Measurements from ENCODE around the gene SYNE2. TPM values are rescaled to one million over a fixed set of nuclear protein-coding genes. Genes with fewer than 3 reads are reported as not detected.

SYNE2 gene
- total and polyA plus RNA-seq, 5 donors from 2014 or later: 25.6 to 348 (median 32.3) TPM

DNA sequence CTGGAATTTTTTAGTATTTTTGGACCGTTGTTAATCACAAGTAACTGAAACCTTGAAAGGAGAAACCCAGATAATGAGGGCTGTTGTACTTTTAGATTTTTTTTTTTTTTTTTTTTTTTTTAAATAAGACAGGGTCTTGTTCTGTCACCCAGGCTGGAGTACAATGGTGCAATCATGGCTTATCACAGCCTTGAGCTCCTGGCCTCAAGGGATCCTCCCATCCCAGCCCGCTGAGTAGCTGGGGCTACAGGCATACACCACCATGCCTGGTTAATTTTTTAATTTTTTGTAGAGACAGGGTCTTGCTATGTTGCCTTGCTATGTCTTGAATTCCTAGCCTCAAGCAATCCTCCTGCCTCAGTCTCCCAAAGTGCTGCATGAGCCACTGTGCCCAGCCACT lies 211.6 kb downstream of the SYNE2 start:
- Mint-ChIP-seq H3K4me1 (peaks cover 0 to 12% (median 5%) of the 10 kb centered on the region in 4 donors), H3K27me3 (no peaks in the 10 kb centered on the region), H3K4me3 (no peak overlapping the region), H3K36me3 (peaks cover 30% of the 10 kb centered on the region), H3K9me3 (no peaks in the 10 kb centered on the region), H3K27ac (peak overlapping the region in 1 of 3 donors; percentile 7)
- H3K36me3 ChIP-seq (ENCODE audit: control insufficient read depth, insufficient read depth, low read length): peaks cover 76% of the 10 kb centered on the region
- H3K9me3 ChIP-seq (ENCODE audit: control insufficient read depth in 2 of 2, low read length in 2 of 2): no peaks in the 10 kb centered on the region
- no peaks in the 10 kb centered on the region for H3K4me1 ChIP-seq (ENCODE audit: control insufficient read depth, insufficient read depth, low read length, poor library complexity, severe bottlenecking)
- ATAC-seq (ENCODE audit: low read depth in 2 of 2) (no peak), DNase-seq (no peak)
- no peak overlapping the region for H3K4me3 ChIP-seq (ENCODE audit: low read depth, low read length)
- H3K27me3 ChIP-seq (ENCODE audit: control insufficient read depth, insufficient read depth, low read length): no peaks in the 10 kb centered on the region
- H3K27ac ChIP-seq (ENCODE audit: insufficient read depth, low read length, poor library complexity, severe bottlenecking): no peak overlapping the region

- no peak for ATAC-seq (ENCODE audit: low read depth in 2 of 2)
- no peaks in the 10 kb centered on the region for H3K4me1 ChIP-seq (ENCODE audit: control insufficient read depth, insufficient read depth, low read length, poor library complexity, severe bottlenecking)
- H3K36me3 ChIP-seq (ENCODE audit: control insufficient read depth, insufficient read depth, low read length): peaks cover 86% of the 10 kb centered on the region
Measured at GRCh38 chr14:64069634-64070359, 217.0 kb downstream of the SYNE2 start.

DNA sequence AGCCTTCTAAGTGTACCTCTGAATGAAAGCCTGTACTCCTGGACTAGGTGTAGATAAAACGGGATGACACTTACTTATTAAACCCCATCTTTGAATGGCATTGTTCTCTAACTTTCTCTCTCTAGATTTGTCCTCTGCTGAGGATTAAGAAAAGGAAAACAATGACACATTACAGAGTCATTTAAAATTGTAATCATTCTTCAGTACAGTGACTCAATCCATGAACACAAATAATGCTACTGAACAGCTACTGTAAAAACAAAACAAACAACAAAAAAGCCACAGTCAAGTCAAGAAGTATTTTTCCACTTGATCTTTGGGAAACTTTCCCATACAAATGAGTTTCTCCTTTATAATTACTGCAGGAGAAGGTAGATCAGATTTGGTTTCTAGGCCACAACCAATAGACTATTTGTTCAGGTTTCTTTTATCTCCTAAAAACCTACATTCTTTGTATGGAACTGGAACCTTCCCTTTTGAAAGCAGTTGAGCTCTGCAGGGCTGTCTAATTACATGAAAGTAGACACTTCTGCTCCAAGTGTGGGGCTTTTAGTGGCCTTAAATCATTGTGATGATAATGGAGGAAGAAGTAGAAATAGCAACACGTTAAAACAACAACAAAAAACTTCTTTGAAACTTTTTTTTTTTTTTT lies 222.3 kb downstream of the SYNE2 start:
- H3K4me1 ChIP-seq (ENCODE audit: control insufficient read depth, insufficient read depth, low read length, poor library complexity, severe bottlenecking): no peaks in the 10 kb centered on the region
- Mint-ChIP-seq H3K9me3 (no peaks in the 10 kb centered on the region), H3K27ac (peak overlapping the region in 1 of 3 donors; percentile 32), H3K27me3 (no peaks in the 10 kb centered on the region), H3K36me3 (peaks cover 62% of the 10 kb centered on the region), H3K4me1 (peaks cover 0 to 5% (median 1%) of the 10 kb centered on the region in 4 donors), H3K4me3 (no peak overlapping the region)
- no peak overlapping the region for H3K4me3 ChIP-seq (ENCODE audit: low read depth, low read length)
- H3K36me3 ChIP-seq (ENCODE audit: control insufficient read depth, insufficient read depth, low read length): peaks cover 89% of the 10 kb centered on the region
- H3K27ac ChIP-seq (ENCODE audit: insufficient read depth, low read length, poor library complexity, severe bottlenecking): no peak overlapping the region
- no peak for DNase-seq
- no peak for ATAC-seq (ENCODE audit: low read depth in 2 of 2)
- H3K9me3 ChIP-seq (ENCODE audit: control insufficient read depth in 2 of 2, low read length in 2 of 2): no peaks in the 10 kb centered on the region
- H3K27me3 ChIP-seq (ENCODE audit: control insufficient read depth, insufficient read depth, low read length): no peaks in the 10 kb centered on the region

More at GRCh38 chr14:64069634-64070359, 217.0 kb downstream of the SYNE2 start:
- Mint-ChIP-seq H3K36me3 (peaks cover 61% of the 10 kb centered on the region), H3K4me3 (no peak overlapping the region), H3K4me1 (peaks cover 0 to 5% (median 1%) of the 10 kb centered on the region in 4 donors), H3K27me3 (no peaks in the 10 kb centered on the region), H3K27ac (no peak overlapping the region), H3K9me3 (no peaks in the 10 kb centered on the region)
- Histone ChIP-seq H3K27ac (ENCODE audit: insufficient read depth, low read length, poor library complexity, severe bottlenecking) (no peak overlapping the region), H3K27me3 (ENCODE audit: control insufficient read depth, insufficient read depth, low read length) (no peaks in the 10 kb centered on the region), H3K4me3 (ENCODE audit: low read depth, low read length) (no peak overlapping the region), H3K9me3 (ENCODE audit: control insufficient read depth in 2 of 2, low read length in 2 of 2) (no peaks in the 10 kb centered on the region)
- DNase-seq: no peak

- Mint-ChIP-seq H3K27me3 (no peaks in the 10 kb centered on the region), H3K4me1 (peaks cover 0 to 5% (median 2%) of the 10 kb centered on the region in 4 donors), H3K27ac (peak overlapping the region in 2 of 3 donors; percentile 32 to 43), H3K36me3 (peaks cover 66% of the 10 kb centered on the region), H3K9me3 (no peaks in the 10 kb centered on the region), H3K4me3 (no peak overlapping the region)
- Histone ChIP-seq H3K27me3 (ENCODE audit: control insufficient read depth, insufficient read depth, low read length) (no peaks in the 10 kb centered on the region), H3K4me1 (ENCODE audit: control insufficient read depth, insufficient read depth, low read length, poor library complexity, severe bottlenecking) (no peaks in the 10 kb centered on the region), H3K36me3 (ENCODE audit: control insufficient read depth, insufficient read depth, low read length) (peaks cover 92% of the 10 kb centered on the region), H3K4me3 (ENCODE audit: low read depth, low read length) (no peak overlapping the region), H3K9me3 (ENCODE audit: control insufficient read depth in 2 of 2, low read length in 2 of 2) (no peaks in the 10 kb centered on the region), H3K27ac (ENCODE audit: insufficient read depth, low read length, poor library complexity, severe bottlenecking) (no peak overlapping the region)
- no peak for ATAC-seq (ENCODE audit: low read depth in 2 of 2)
- DNase-seq: no peak
Measured at GRCh38 chr14:64075613-64076005, 222.8 kb downstream of the SYNE2 start.

DNA sequence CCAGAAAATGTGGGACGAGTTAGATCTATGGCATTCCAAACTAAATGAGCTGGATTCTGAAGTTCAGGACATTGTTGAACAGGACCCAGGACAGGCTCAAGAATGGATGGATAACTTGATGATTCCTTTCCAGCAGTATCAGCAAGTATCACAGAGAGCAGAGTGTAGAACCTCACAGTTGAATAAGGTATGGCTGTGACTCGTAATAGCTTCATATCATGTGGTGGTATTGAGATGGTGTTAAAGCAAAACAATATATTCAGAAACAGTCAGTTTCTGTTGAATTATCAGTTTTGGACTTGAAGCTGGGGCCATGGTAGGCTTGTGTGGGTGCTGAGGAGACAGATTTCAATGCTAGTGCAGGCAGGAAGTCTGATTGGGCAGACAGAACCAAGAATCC lies 227.6 kb downstream of the SYNE2 start:
- H3K4me3 Mint-ChIP-seq: no peak overlapping the region
- no peak overlapping the region for H3K4me3 ChIP-seq (ENCODE audit: low read depth, low read length)
- H3K9me3 ChIP-seq (ENCODE audit: control insufficient read depth in 2 of 2, low read length in 2 of 2): no peaks in the 10 kb centered on the region
- DNase-seq (no peak), ATAC-seq (ENCODE audit: low read depth in 2 of 2) (no peak)
- H3K4me1 ChIP-seq (ENCODE audit: control insufficient read depth, insufficient read depth, low read length, poor library complexity, severe bottlenecking): no peaks in the 10 kb centered on the region
- peaks cover 0 to 5% (median 0%) of the 10 kb centered on the region in 4 donors for H3K4me1 Mint-ChIP-seq
- H3K27me3 ChIP-seq (ENCODE audit: control insufficient read depth, insufficient read depth, low read length): no peaks in the 10 kb centered on the region
- H3K36me3 ChIP-seq (ENCODE audit: control insufficient read depth, insufficient read depth, low read length): peaks cover 90% of the 10 kb centered on the region
- no peak overlapping the region for H3K27ac ChIP-seq (ENCODE audit: insufficient read depth, low read length, poor library complexity, severe bottlenecking)
- H3K9me3 Mint-ChIP-seq: no peaks in the 10 kb centered on the region
- H3K27me3 Mint-ChIP-seq: no peaks in the 10 kb centered on the region
- peaks cover 49% of the 10 kb centered on the region for H3K36me3 Mint-ChIP-seq
- peak overlapping the region in 1 of 3 donors; percentile 57 for H3K27ac Mint-ChIP-seq

- H3K9me3 Mint-ChIP-seq: no peaks in the 10 kb centered on the region
- H3K27ac ChIP-seq (ENCODE audit: insufficient read depth, low read length, poor library complexity, severe bottlenecking): no peak overlapping the region
- peaks cover 55% of the 10 kb centered on the region for H3K36me3 Mint-ChIP-seq
- H3K4me1 Mint-ChIP-seq: peaks cover 0 to 6% (median 3%) of the 10 kb centered on the region in 4 donors
- DNase-seq (no peak), ATAC-seq (ENCODE audit: low read depth in 2 of 2) (no peak)
- H3K27me3 ChIP-seq (ENCODE audit: control insufficient read depth, insufficient read depth, low read length): no peaks in the 10 kb centered on the region
- no peaks in the 10 kb centered on the region for H3K9me3 ChIP-seq (ENCODE audit: control insufficient read depth in 2 of 2, low read length in 2 of 2)
- H3K4me3 Mint-ChIP-seq: no peak overlapping the region
- H3K4me3 ChIP-seq (ENCODE audit: low read depth, low read length): no peak overlapping the region
- no peaks in the 10 kb centered on the region for H3K27me3 Mint-ChIP-seq
- peak overlapping the region in 1 of 3 donors; percentile 57 for H3K27ac Mint-ChIP-seq
- peaks cover 87% of the 10 kb centered on the region for H3K36me3 ChIP-seq (ENCODE audit: control insufficient read depth, insufficient read depth, low read length)
- H3K4me1 ChIP-seq (ENCODE audit: control insufficient read depth, insufficient read depth, low read length, poor library complexity, severe bottlenecking): no peaks in the 10 kb centered on the region
Measured at GRCh38 chr14:64081174-64081746, 228.5 kb downstream of the SYNE2 start.

DNA sequence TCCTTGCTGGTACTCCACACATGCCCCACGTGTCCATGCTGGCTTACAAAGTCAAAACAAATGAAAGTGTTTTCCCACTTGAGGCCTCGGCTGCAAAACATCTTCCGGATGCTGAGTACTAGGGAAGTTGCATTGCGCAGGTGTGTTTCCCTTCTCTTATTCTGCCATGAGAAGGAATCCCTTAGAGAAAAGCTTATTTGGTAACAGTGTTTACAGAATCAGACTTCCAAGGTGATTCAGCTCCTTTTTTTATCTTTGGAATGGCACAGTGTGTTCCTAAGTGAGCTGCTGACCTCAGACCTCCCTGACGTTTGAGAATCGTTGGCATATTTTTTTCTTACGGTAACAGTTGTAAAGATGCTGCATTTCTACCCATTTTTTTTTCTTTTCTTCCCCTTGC lies 230.0 kb downstream of the SYNE2 start:
- Mint-ChIP-seq H3K27me3 (no peaks in the 10 kb centered on the region), H3K27ac (no peak overlapping the region), H3K9me3 (no peaks in the 10 kb centered on the region), H3K4me1 (peaks cover 0 to 9% (median 3%) of the 10 kb centered on the region in 4 donors), H3K4me3 (no peak overlapping the region), H3K36me3 (peaks cover 57% of the 10 kb centered on the region)
- Histone ChIP-seq H3K4me1 (ENCODE audit: control insufficient read depth, insufficient read depth, low read length, poor library complexity, severe bottlenecking) (no peaks in the 10 kb centered on the region), H3K4me3 (ENCODE audit: low read depth, low read length) (no peak overlapping the region), H3K36me3 (ENCODE audit: control insufficient read depth, insufficient read depth, low read length) (peaks cover 81% of the 10 kb centered on the region), H3K9me3 (ENCODE audit: control insufficient read depth in 2 of 2, low read length in 2 of 2) (no peaks in the 10 kb centered on the region), H3K27me3 (ENCODE audit: control insufficient read depth, insufficient read depth, low read length) (no peaks in the 10 kb centered on the region), H3K27ac (ENCODE audit: insufficient read depth, low read length, poor library complexity, severe bottlenecking) (no peak overlapping the region)
- DNase-seq (no peak), ATAC-seq (ENCODE audit: low read depth in 2 of 2) (no peak)
